Endodermal cell (in vitro differentiated cells): ENCODE results near the gene PCSK7. TPM values are rescaled to one million over a fixed set of nuclear protein-coding genes. Genes with fewer than 3 reads are reported as not detected.

Source experiments
- DNase-seq: peaks from one replicate; pipeline ENCODE4 v3.0.0-alpha.2; 2017
- H3K27ac ChIP-seq: 2 replicates; pipeline ENCODE4 v1.5.1; 2013; ENCODE audit warnings: mild to moderate bottlenecking, low read depth, low read length, moderate library complexity
- H3K27me3 ChIP-seq: 2 replicates; pipeline ENCODE4 v1.6.1; 2013; ENCODE audit warnings: mild to moderate bottlenecking, low read length, moderate library complexity; ENCODE audit not compliant: insufficient read depth, control insufficient read depth, poor library complexity, severe bottlenecking
- H3K36me3 ChIP-seq: 2 replicates; pipeline ENCODE4 v1.7.0; 2013; ENCODE audit warnings: mild to moderate bottlenecking, low read length, moderate library complexity; ENCODE audit not compliant: control insufficient read depth, insufficient read depth
- H3K4me1 ChIP-seq: one replicate; pipeline ENCODE4 v1.7.0; 2013; ENCODE audit warnings: low read length; ENCODE audit not compliant: control insufficient read depth, insufficient read depth
- H3K4me3 ChIP-seq: 2 replicates; pipeline ENCODE4 v1.5.1; 2013; ENCODE audit warnings: mild to moderate bottlenecking, low read length, moderate library complexity
- H3K9ac ChIP-seq: 2 replicates; pipeline ENCODE4 v1.6.1; 2013; ENCODE audit warnings: mild to moderate bottlenecking, low read length, moderate library complexity; ENCODE audit not compliant: poor library complexity, severe bottlenecking; ENCODE audit errors: extremely low read depth
- H3K9me3 ChIP-seq: 2 replicates; pipeline ENCODE4 v1.6.1; 2013; ENCODE audit warnings: mild to moderate bottlenecking, low read length, moderate library complexity; ENCODE audit not compliant: control insufficient read depth
- H3K27ac Mint-ChIP-seq: 2 replicates; pipeline ENCODE4 v1.8.0; 2020; ENCODE audit warnings: mixed read lengths
- H3K27me3 Mint-ChIP-seq: 2 replicates; pipeline ENCODE4 v1.8.0; 2021; ENCODE audit warnings: mild to moderate bottlenecking, mixed read lengths; ENCODE audit not compliant: insufficient read depth
- H3K36me3 Mint-ChIP-seq: 2 replicates; pipeline ENCODE4 v1.8.0; 2020; ENCODE audit warnings: low read depth, mixed read lengths
- H3K4me1 Mint-ChIP-seq: 2 replicates; pipeline ENCODE4 v1.8.0; 2020; ENCODE audit warnings: mixed read lengths
- H3K4me3 Mint-ChIP-seq: 2 replicates; pipeline ENCODE4 v1.8.0; 2020; ENCODE audit warnings: mild to moderate bottlenecking, moderate library complexity, mixed read lengths
- H3K9me3 Mint-ChIP-seq: 2 replicates; pipeline ENCODE4 v1.8.0; 2020; ENCODE audit warnings: mild to moderate bottlenecking, mixed read lengths
- WGBS, 2 experiments: methylation state at CpG; one replicate each; pipeline versions ENCODE4 v1.1.5 to v1.1.7; 2013; ENCODE audit warnings: missing lambda C conversion rate in 2 of 2, mixed read lengths in 1 of 2; ENCODE audit not compliant: insufficient coverage in 1 of 2, insufficient read length in 1 of 2; 5-methylcytosine and 5-hydroxymethylcytosine counted together
- total RNA-seq, 2 donors: library from RNA; stranded (reverse); fragmentation: NEBNext Ultra II Directional in 1 of 2; extraction: Animal tissue kit (Norgen Biotek cat#: 25700) in 1 of 2; gene quantifications; 2 replicates in 1 of 2; 3 replicates in 1 of 2; pipeline ENCODE4 v1.2.1, GENCODE V29; 2021
- TF ChIP-seq, protein P1 (sequence below): fragments of 200-600 bp; sonication (generic); conservative IDR thresholded peaks from 2 replicates; pipeline ENCODE4 v1.5.0; 2021; ENCODE audit warnings: antibody characterized with exemption, mild to moderate bottlenecking

The PCSK7 gene
- total RNA-seq, 2 donors from 2014 or later, result 56.5 to 58.6 TPM

DNA sequence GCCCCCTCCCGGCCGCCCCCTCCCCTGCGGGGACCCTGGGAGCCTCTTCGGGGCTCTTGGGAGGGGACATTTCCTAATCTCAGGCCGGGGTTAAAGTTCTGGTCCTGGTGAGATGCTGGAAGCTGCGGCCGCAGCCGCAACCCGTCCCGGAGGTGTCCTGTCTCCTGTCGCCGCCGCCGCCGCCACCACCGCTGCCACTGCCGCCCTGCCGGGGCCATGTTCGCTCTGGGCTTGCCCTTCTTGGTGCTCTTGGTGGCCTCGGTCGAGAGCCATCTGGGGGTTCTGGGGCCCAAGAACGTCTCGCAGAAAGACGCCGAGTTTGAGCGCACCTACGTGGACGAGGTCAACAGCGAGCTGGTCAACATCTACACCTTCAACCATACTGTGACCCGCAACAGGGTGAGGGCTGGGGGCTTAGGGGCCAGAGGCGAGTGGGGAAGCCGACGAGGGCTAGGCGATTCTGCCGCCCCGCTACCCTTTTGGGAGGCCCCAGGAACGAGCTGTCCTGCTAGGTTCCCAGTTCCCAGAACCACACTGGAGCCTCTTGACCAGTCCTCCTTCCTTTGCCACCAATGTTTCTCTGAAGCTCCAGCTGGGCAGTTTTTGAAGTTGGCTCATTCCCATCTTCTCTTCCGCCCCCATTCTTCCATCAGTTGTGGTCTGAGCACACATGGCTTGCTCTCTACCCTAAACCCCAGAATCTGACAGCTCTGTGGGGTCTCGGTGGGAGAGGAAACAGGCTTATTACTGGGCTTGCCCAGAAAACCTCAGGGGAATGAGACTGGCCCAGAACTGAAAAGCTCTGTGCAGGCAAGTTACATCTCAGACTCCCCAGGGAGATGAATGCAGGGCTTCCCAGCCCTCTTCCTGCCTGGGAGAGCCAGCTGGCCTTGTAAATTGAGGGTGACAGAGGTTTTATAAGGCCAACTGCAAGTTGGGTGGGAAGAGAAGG is 52.5 kb downstream of the PCSK7 start:
- peaks cover 36% of the 10 kb centered on the region for H3K36me3 ChIP-seq
- peak overlapping the region; percentile 86 for H3K4me3 ChIP-seq
- Mint-ChIP-seq H3K4me1 (peaks cover 22% of the 10 kb centered on the region), H3K27ac (peak overlapping the region; percentile 97), H3K9me3 (no peaks in the 10 kb centered on the region), H3K27me3 (peaks cover 2% of the 10 kb centered on the region), H3K36me3 (peaks cover 28% of the 10 kb centered on the region), H3K4me3 (peak overlapping the region; percentile 87)
- H3K27me3 ChIP-seq, result no peaks in the 10 kb centered on the region
- H3K4me1 ChIP-seq, result no peaks in the 10 kb centered on the region
- 3 to 11% methylated on average over 11 to 36 of the region's 39 CpGs for WGBS, 2 experiments
- H3K27ac ChIP-seq, result peak overlapping the region; percentile 8
- TF ChIP-seq, protein P1, sequence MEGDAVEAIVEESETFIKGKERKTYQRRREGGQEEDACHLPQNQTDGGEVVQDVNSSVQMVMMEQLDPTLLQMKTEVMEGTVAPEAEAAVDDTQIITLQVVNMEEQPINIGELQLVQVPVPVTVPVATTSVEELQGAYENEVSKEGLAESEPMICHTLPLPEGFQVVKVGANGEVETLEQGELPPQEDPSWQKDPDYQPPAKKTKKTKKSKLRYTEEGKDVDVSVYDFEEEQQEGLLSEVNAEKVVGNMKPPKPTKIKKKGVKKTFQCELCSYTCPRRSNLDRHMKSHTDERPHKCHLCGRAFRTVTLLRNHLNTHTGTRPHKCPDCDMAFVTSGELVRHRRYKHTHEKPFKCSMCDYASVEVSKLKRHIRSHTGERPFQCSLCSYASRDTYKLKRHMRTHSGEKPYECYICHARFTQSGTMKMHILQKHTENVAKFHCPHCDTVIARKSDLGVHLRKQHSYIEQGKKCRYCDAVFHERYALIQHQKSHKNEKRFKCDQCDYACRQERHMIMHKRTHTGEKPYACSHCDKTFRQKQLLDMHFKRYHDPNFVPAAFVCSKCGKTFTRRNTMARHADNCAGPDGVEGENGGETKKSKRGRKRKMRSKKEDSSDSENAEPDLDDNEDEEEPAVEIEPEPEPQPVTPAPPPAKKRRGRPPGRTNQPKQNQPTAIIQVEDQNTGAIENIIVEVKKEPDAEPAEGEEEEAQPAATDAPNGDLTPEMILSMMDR, result no peak
- H3K9ac ChIP-seq, result peak overlapping the region; percentile 67
- no peaks in the 10 kb centered on the region for H3K9me3 ChIP-seq
- DNase-seq, result no peak

DNA sequence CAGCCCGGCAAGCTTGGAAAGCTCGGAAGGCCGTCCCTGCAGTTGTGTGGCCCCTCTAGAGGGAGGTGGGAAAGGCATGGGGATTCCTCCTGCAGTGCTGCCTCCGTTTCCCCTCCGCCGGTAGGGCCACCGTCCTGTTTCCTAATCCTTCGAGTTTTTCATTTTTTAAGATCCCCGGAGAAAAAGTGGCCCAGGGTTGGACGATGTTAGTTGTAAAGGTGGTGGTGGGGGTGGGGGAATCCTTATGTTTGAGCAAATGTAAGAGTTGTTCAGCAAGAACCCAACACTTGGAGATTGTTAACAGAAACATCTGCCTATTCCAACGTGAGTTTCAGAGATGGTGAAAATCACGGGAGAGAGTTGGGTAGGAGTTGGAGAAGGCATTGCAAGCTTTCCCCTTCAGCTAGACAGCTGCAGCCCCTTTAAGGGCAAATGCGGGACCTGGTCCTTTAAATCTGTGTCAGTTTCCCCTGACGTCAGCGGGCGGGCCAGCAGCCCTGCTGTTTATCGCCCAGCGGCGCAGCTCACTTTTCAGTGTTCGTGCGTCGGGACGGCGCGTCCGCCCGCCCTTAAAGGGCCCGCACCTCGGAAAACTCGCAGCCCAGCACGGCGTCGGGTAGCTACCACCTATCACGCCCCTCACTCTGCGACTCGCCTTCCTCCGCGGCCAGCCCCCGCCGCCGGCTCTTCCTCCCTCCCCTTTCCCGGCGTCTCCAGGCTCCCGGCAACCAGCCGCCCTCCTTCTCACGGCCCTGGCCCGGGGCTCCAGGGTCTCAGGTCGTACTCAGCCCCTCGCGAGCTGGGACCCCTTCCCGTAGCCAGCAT is 53.5 kb downstream of the PCSK7 start, which contains the start of gene SIDT2:
Gene SIDT2, plus strand, starts transcription at position 534 of the 825 bp plus-strand sequence. CDS start 521 bp downstream, outside the sequence.
- peaks cover 24% of the 10 kb centered on the region for H3K4me1 Mint-ChIP-seq
- DNase-seq, result peak; percentile 98
- TF ChIP-seq, protein P1, result no peak
- Histone ChIP-seq H3K4me1 (no peaks in the 10 kb centered on the region), H3K4me3 (peak within 1 kb of the TSS; percentile 86), H3K27ac (peak within 1 kb of the TSS; percentile 67), H3K9me3 (no peaks in the 10 kb centered on the region), H3K27me3 (no peaks in the 10 kb centered on the region), H3K9ac (peak within 1 kb of the TSS; percentile 67), H3K36me3 (peaks cover 33% of the 10 kb centered on the region)
- 7 to 21% methylated on average over 9 to 46 of the region's 51 CpGs for WGBS, 2 experiments
- H3K27me3 Mint-ChIP-seq, result peaks cover 2% of the 10 kb centered on the region
- H3K4me3 Mint-ChIP-seq, result peak within 1 kb of the TSS; percentile 87
- peak within 1 kb of the TSS; percentile 97 for H3K27ac Mint-ChIP-seq
- no peaks in the 10 kb centered on the region for H3K9me3 Mint-ChIP-seq
- peaks cover 20% of the 10 kb centered on the region for H3K36me3 Mint-ChIP-seq

DNA sequence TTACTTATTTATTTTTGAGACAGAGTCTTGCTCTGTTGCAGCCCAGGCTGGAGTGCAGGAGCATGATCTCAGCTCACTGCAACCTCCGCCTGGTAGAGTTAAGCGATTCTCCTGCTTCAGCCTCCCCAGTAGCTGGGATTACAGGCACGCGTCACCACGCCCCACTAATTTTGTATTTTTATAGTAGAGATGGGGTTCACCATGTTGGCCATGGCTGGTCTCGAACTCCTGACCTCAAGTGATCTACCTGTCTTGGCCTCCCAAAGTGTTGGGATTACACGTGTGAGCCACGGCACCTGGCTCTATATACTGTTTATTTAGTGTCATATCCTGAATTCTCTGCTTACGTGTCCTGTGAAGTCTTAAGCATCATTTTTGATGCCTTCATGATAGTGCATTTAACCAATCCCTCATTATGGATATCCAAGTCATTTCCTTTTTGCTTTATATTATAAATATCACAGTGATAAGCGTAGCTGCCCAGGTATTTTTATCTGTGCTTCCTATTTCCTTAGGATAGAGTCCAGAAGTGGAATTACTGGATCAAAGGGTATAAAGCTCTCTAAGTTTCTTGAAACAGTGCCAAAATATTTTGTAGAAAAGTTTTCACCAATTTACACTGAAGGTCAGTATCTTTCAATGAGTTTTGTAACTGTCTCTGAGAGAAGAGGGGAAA is 54.2 kb downstream of the PCSK7 start:
- H3K9ac ChIP-seq, result no peak overlapping the region
- H3K27ac Mint-ChIP-seq, result peak overlapping the region; percentile 96

More for the DNA sequence above, 54.2 kb downstream of the PCSK7 start:
- Histone ChIP-seq H3K9me3 (no peaks in the 10 kb centered on the region), H3K27ac (no peak overlapping the region), H3K27me3 (no peaks in the 10 kb centered on the region), H3K4me1 (peaks cover 2% of the 10 kb centered on the region), H3K4me3 (peak overlapping the region; percentile 73), H3K36me3 (peaks cover 35% of the 10 kb centered on the region)
- 91 to 96% methylated on average over 10 of the region's 10 CpGs for WGBS, 2 experiments
- TF ChIP-seq, protein P1, result no peak
- Mint-ChIP-seq H3K27me3 (peaks cover 2% of the 10 kb centered on the region), H3K4me1 (peaks cover 30% of the 10 kb centered on the region), H3K9me3 (no peaks in the 10 kb centered on the region), H3K4me3 (peak overlapping the region; percentile 87), H3K36me3 (peaks cover 17% of the 10 kb centered on the region)
- no peak for DNase-seq
